Forelimb muscle (tissue), 1 donor: ENCODE data around the gene FGF2. TPM values are rescaled to one million over a fixed set of nuclear protein-coding genes. Genes with fewer than 3 reads are reported as not detected.
"Not testable (repeated sequence)": the region's sequence is repeated elsewhere in the genome, so short reads cannot be mapped to it uniquely, and the experiment has no call there.

Source experiments
- DNase-seq: peaks from one replicate; pipeline ENCODE4 v3.0.0-alpha.2; 2013; ENCODE audit warnings: low read depth
- polyA plus RNA-seq: library from polyadenylated mRNA; unstranded; fragments of 120-200 nt; gene quantifications from one replicate; pipeline ENCODE4 v1.2.1, GENCODE V29; 2013; ENCODE audit not compliant: insufficient read length

FGF2 gene
- polyA plus RNA-seq, 1 donor, result 5.8 TPM

GRCh38 chr4:122922877-122923511 lies 96.4 kb downstream of the FGF2 start:
- peak; percentile 77 for DNase-seq

- DNase-seq, result no peak
Observed at GRCh38 chr4:122928930-122929329, 102.3 kb downstream of the FGF2 start.

- no peak for DNase-seq
Observed at GRCh38 chr4:122930862-122931261, 104.2 kb downstream of the FGF2 start.

GRCh38 chr4:122932763-122933162 lies 106.1 kb downstream of the FGF2 start:
- no peak for DNase-seq

- DNase-seq, result not testable (repeated sequence)
Observed at GRCh38 chr4:122945136-122945535, 118.5 kb downstream of the FGF2 start.

GRCh38 chr4:122946142-122946541 lies 119.5 kb downstream of the FGF2 start:
- DNase-seq, result no peak

Other genes with a start within 250 kb of the FGF2 start
- gene IL21, start 205.8 kb upstream of the FGF2 start, polyA plus RNA-seq, result not detected
- gene BBS12, start 94.1 kb upstream of the FGF2 start, polyA plus RNA-seq, result 3.1 TPM
- gene NUDT6, start 95.8 kb downstream of the FGF2 start, polyA plus RNA-seq, result 8.1 TPM